Esophagus muscularis mucosa (tissue), 4 donors: ENCODE measurements around the gene LRRC47. TPM values are rescaled to one million over a fixed set of nuclear protein-coding genes. Genes with fewer than 3 reads are reported as not detected.

ENCODE experiments used
- DNase-seq: peaks from one replicate; pipeline ENCODE4 v3.0.0-alpha.2; 2017; ENCODE audit errors: extremely low spot score
- H3K27ac ChIP-seq, 4 donors: fragments of 200-600 bp; sonication (generic); replicated peaks in 1 of 4; 1 replicate in 3 of 4; 2 replicates in 1 of 4; pipeline ENCODE4 v1.5.1; 2016 to 2019; ENCODE audit warnings: mild to moderate bottlenecking in 1 of 4
- H3K27me3 ChIP-seq, 4 donors: fragments of 200-600 bp; sonication (generic); one replicate each; pipeline versions ENCODE4 v1.5.1 to v1.6.0; 2016 to 2019
- H3K36me3 ChIP-seq, 4 donors: fragments of 200-600 bp; sonication (generic); one replicate each; pipeline ENCODE4 v1.5.1; 2016 to 2019
- H3K4me1 ChIP-seq, 4 donors: fragments of 200-600 bp; sonication (generic); one replicate each; pipeline ENCODE4 v1.5.1; 2016 to 2019
- H3K4me3 ChIP-seq, 4 donors: fragments of 200-600 bp; sonication (generic); 1 replicate in 2 of 4; 2 replicates in 2 of 4; pipeline ENCODE4 v1.5.1; 2016 to 2019; ENCODE audit warnings: mild to moderate bottlenecking in 4 of 4, moderate library complexity in 1 of 4
- H3K9me3 ChIP-seq, 4 donors: fragments of 200-600 bp; sonication (generic); 1 replicate in 3 of 4; 2 replicates in 1 of 4; pipeline ENCODE4 v1.5.1; 2016 to 2019
- EP300 ChIP-seq: sonication (generic); formaldehyde crosslinking; IDR thresholded peaks from one replicate; pipeline ENCODE4 v1.6.1; 2017; ENCODE audit warnings: antibody characterized with exemption
- POLR2A ChIP-seq: fragments of 450-650 bp; IDR thresholded peaks from one replicate; pipeline ENCODE4 v1.6.1; 2017; ENCODE audit warnings: antibody characterized with exemption, moderate library complexity, mild to moderate bottlenecking, low read depth
- POLR2AphosphoS5 ChIP-seq, 2 donors: sonication (generic); formaldehyde crosslinking; IDR thresholded peaks; one replicate each; pipeline ENCODE4 v1.6.1; 2017; ENCODE audit warnings: antibody characterized with exemption in 2 of 2
- WGBS: methylation state at CpG from one replicate; pipeline ENCODE4 v1.1.5; 2018; 5-methylcytosine and 5-hydroxymethylcytosine counted together
- intact Hi-C: fragments of 100-400 bp; cut with DNase I; formaldehyde crosslinking; loops from one replicate; pipeline ENCODE4 v1.15.1; 2023
- total RNA-seq, 4 donors: library from RNA; depleted of rRNA; stranded (reverse); fragments of >200 nt; gene quantifications; one replicate each; pipeline versions ENCODE4 v1.1.0 to v1.2.1, GENCODE V29; 2016
- TF ChIP-seq, protein P1 (sequence below), 3 experiments: fragments of 200-600 bp in 2 of 3; fragments of 450-650 bp in 1 of 3; sonication (generic) in 2 of 3; IDR thresholded peaks; one replicate each; pipeline ENCODE4 v1.5.1; 2017 to 2019; ENCODE audit warnings: antibody characterized with exemption in 3 of 3, mild to moderate bottlenecking in 2 of 3, moderate library complexity in 1 of 3

The LRRC47 gene
- total RNA-seq, 4 donors from 2014 or later = 34.1 to 51.6 (median 44.1) TPM

DNA sequence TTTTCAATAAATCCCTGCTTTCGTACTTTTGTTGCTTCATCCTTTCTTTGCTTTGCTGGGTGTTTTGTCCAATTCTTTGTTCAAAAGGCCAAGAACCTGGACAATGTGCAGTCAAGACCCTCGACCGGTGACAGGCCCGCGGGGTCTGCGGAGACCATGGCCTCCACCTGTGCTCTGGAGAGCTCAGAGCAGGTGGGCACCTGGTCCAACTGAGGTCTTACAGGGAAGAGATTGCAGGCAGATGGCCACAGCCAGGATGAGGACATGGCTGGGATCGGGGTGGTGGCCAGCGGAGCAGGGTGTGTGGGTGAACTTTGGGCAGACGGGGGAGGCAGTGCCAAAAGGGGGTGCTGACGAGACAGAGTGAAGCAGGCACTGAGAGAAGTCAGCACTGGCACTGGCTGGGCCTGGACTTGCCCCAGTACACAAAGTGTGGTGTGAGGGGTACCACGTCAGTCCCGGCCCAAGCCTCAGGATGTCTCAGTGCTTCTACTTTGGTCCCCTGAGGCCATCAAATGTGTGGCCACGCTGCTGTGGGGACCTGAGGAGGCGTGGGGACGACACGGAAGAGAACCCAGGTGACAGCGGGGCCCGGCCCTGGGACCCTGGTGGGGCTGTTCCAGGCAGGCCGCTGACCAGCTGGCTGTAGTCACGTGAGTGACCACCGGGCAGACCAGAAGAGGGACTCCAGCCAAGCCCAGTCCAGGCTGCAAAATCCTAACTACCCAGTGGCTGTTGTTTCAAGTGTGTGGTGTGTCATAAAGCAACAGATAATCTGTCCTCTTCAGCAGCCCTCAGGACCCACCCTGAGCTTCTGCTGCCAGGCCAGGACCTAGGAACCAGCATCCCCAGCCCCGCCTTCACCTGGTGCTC, 54.5 kb downstream of the LRRC47 start:
- TF ChIP-seq POLR2AphosphoS5 (IDR thresholded peaks at IDR 0.05) (no peak), EP300 (no peak), POLR2A (no peak)
- TF ChIP-seq, protein P1, sequence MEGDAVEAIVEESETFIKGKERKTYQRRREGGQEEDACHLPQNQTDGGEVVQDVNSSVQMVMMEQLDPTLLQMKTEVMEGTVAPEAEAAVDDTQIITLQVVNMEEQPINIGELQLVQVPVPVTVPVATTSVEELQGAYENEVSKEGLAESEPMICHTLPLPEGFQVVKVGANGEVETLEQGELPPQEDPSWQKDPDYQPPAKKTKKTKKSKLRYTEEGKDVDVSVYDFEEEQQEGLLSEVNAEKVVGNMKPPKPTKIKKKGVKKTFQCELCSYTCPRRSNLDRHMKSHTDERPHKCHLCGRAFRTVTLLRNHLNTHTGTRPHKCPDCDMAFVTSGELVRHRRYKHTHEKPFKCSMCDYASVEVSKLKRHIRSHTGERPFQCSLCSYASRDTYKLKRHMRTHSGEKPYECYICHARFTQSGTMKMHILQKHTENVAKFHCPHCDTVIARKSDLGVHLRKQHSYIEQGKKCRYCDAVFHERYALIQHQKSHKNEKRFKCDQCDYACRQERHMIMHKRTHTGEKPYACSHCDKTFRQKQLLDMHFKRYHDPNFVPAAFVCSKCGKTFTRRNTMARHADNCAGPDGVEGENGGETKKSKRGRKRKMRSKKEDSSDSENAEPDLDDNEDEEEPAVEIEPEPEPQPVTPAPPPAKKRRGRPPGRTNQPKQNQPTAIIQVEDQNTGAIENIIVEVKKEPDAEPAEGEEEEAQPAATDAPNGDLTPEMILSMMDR (IDR thresholded peaks at IDR 0.05) = no peak
- Histone ChIP-seq H3K4me1 (peaks cover 16 to 40% (median 25%) of the 10 kb centered on the region in 4 donors), H3K27ac (no peak overlapping the region), H3K27me3 (no peaks in the 10 kb centered on the region), H3K36me3 (peaks cover 24 to 81% (median 64%) of the 10 kb centered on the region in 4 donors), H3K9me3 (no peaks in the 10 kb centered on the region), H3K4me3 (no peak overlapping the region)
- WGBS = 93% methylated on average over 14 of the region's 22 CpGs
- DNase-seq = no peak
- intact Hi-C loops = no loop called here

DNA sequence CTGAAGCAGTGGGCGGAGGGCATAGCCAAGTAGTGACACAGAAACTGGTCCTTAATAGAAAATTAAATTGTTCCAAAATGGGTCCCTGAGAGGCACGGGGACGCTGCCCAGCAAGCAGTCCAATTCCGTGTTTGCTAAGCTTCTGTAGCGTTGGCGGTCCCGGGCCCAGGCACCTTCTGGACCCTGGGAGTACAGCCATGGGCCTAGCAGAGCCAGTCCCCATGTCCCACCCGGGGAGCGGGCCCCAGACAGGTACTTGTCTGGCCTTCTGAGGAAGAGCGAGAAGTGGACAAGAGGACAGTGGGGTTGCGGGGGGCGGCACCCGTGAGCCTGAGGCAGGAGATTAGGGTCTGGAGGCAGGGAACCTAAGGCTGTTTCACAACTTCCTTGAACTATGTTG, 55.5 kb downstream of the LRRC47 start:
- WGBS = 94% methylated on average over 13 of the region's 13 CpGs
- no peaks in the 10 kb centered on the region for H3K27me3 ChIP-seq
- H3K27ac ChIP-seq = no peak overlapping the region
- DNase-seq = no peak
- TF ChIP-seq EP300 (no peak), POLR2AphosphoS5 (IDR thresholded peaks at IDR 0.05) (no peak), POLR2A (no peak)
- TF ChIP-seq, protein P1 (IDR thresholded peaks at IDR 0.05) = no peak
- intact Hi-C loops = no loop called here
- H3K4me1 ChIP-seq = peaks cover 11 to 30% (median 15%) of the 10 kb centered on the region in 4 donors
- H3K4me3 ChIP-seq = no peak overlapping the region
- peaks cover 27 to 92% (median 73%) of the 10 kb centered on the region in 4 donors for H3K36me3 ChIP-seq
- H3K9me3 ChIP-seq = no peaks in the 10 kb centered on the region

DNA sequence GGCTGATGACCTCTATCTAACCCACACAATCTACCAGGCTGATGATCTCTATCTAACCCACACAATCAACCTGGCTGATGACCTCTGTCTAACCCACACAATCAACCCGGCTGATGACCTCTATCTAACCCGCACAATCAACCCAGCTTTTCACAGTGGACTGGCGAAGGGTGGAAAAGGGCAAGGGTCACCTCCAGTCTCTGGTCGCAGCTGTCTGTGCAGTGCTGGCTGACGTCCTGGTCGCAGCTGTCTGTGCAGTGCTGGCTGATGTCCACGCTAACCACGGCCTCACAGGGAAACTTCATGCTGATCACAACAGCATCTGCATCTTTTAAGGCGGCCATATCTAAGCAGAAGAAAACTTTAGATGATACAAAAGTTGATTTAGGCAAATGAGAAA, 56.3 kb downstream of the LRRC47 start:
- 85% methylated on average over 9 of the region's 9 CpGs for WGBS
- intact Hi-C loops = no loop called here
- Histone ChIP-seq H3K4me1 (peaks cover 4 to 22% (median 8%) of the 10 kb centered on the region in 4 donors), H3K27me3 (no peaks in the 10 kb centered on the region), H3K36me3 (peaks cover 27 to 98% (median 77%) of the 10 kb centered on the region in 4 donors), H3K27ac (no peak overlapping the region), H3K4me3 (no peak overlapping the region), H3K9me3 (no peaks in the 10 kb centered on the region)
- TF ChIP-seq POLR2A (no peak), EP300 (no peak), POLR2AphosphoS5 (IDR thresholded peaks at IDR 0.05) (no peak)
- TF ChIP-seq, protein P1 (IDR thresholded peaks at IDR 0.05) = no peak
- DNase-seq = no peak

DNA sequence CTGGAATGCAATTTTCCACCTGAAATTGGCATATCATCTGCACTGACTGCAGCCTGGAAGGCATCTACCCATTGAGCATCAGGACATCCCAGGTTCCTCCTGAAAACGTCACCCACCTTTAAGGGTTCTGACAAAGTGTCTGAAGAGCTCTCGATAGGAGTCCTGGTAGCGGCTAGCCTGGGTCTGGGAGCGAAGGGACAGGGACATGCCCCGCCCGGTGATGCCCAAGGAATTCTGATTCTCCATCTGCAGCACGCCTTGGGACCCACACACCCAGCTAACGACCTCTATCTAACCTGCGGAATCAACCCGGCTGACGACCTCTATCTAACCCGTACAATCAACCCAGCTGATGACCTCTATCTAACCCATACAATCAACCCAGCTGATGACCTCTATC, 57.4 kb downstream of the LRRC47 start:
- Histone ChIP-seq H3K36me3 (peaks cover 27 to 94% (median 84%) of the 10 kb centered on the region in 4 donors), H3K9me3 (no peaks in the 10 kb centered on the region), H3K27me3 (no peaks in the 10 kb centered on the region), H3K4me1 (peaks cover 0 to 11% (median 0%) of the 10 kb centered on the region in 4 donors), H3K4me3 (no peak overlapping the region), H3K27ac (no peak overlapping the region)
- WGBS = 90% methylated on average over 12 of the region's 12 CpGs
- TF ChIP-seq, protein P1 (IDR thresholded peaks at IDR 0.05) = no peak
- TF ChIP-seq POLR2A (no peak), POLR2AphosphoS5 (IDR thresholded peaks at IDR 0.05) (no peak), EP300 (no peak)
- DNase-seq = no peak
- intact Hi-C loops = no loop called here
